GM21619 (cell line): ENCODE measurements around the gene ZNF410.
A peak's percentile ranks its signal among the peaks of the same experiment; 100 is the strongest.

Experiments
- ATAC-seq: cut with Tn5 transposase; IDR thresholded peaks from one replicate; pipeline ENCODE4 v1.9.1; 2021; ENCODE audit not compliant: unreplicated experiment

The ZNF410 gene

GRCh38 chr14:73949752-73950734 lies 63.4 kb downstream of the ZNF410 start, which contains the start of the genes COQ6 and FAM161B:
TSS of gene COQ6 (plus strand) at chr14:73950302. CDS start at chr14:73950333, 31 bp downstream.
TSS of gene FAM161B (minus strand) at chr14:73950094. CDS start at chr14:73950026, 68 bp downstream.
- ATAC-seq = peak; percentile 87

DNA sequence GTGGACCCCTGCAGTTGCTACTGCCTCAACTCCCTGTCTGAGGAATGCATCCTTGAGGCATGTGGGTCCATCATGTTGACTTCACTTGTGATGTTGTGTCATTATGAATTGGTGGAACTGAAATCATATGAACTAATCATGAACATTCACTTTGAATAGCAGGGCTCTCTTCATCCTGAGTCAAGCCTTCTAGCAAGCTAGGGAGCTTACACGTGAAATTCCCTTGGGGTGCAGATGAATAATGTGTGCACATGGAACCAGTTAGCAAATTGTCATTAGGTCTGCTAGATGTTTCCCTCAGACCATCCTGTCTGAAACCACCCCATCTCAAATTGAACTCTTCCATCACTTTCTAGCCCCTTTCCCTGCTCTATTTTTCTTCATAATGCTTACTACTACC lies 67.1 kb downstream of the ZNF410 start:
- ATAC-seq = no peak

DNA sequence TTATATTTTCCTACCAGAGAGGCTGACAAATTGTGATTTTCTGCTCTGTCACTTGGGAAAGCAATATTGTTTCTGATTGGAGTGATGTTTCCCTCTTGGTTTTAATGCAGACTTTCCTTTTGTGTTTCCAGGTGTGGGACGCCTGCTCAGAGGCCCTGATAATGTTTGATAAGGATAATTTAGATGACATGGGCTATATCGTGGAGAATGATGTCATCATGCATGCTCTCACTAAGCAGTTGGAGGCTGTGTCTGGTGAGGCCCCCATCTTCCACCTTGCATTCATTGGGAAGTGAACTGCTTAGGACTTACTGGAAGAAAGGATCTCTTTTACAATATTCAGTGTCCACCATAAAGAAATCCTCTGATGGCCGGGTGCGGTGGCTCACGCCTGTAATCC lies 69.0 kb downstream of the ZNF410 start:
- ATAC-seq = no peak

- no peak for ATAC-seq
These were observed 71.9 kb downstream of the ZNF410 start for GRCh38 chr14:73958591-73958990.

GRCh38 chr14:73961192-73961591 lies 74.5 kb downstream of the ZNF410 start:
- ATAC-seq = no peak

- no peak for ATAC-seq
These were observed 78.6 kb downstream of the ZNF410 start for GRCh38 chr14:73965216-73965615.

- no peak for ATAC-seq
These were observed 82.2 kb downstream of the ZNF410 start for GRCh38 chr14:73968885-73969284.

GRCh38 chr14:73973497-73973896 lies 86.8 kb downstream of the ZNF410 start:
- ATAC-seq = no peak

DNA sequence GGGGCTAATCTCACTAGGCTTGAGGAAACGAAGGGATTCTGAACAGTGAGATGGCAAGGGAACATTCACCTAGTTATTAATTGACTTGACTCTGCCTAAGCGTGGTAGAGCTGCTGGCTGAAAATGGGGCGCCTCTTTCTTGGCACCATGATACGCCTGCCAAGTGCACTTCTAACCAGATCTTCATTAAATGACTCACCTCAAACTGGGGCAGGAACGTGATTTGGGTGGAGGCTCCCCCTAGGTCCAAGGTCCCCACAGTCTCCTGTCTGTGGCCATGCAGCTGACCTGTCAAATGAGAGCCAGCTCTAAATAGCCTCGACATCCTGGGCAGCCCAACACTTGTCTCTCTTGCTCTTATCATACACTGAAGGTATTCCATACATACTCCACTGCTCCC lies 89.5 kb downstream of the ZNF410 start:
- no peak for ATAC-seq

- no peak for ATAC-seq
These were observed 91.2 kb downstream of the ZNF410 start for GRCh38 chr14:73977896-73978295.
